Vagina (tissue), 2 donors: ENCODE measurements around the gene TTC8.

Experiments
- CTCF ChIP-seq, 3 experiments: fragments of 450-650 bp in 2 of 3; fragments of 200-600 bp in 1 of 3; sonication (generic) in 1 of 3; IDR thresholded peaks; one replicate each; pipeline ENCODE4 v1.5.1; 2017 to 2019; ENCODE audit warnings: antibody characterized with exemption in 3 of 3, mild to moderate bottlenecking in 2 of 3, moderate library complexity in 2 of 3
- POLR2AphosphoS5 ChIP-seq, 2 donors: sonication (generic); formaldehyde crosslinking; IDR thresholded peaks; one replicate each; pipeline ENCODE4 v1.9.0; 2017; ENCODE audit warnings: antibody characterized with exemption in 2 of 2, mild to moderate bottlenecking in 2 of 2, low read depth in 1 of 2; ENCODE audit not compliant: insufficient read depth in 1 of 2

- no peak for TF ChIP-seq CTCF (IDR thresholded peaks at IDR 0.05)
- TF ChIP-seq POLR2AphosphoS5 (IDR thresholded peaks at IDR 0.05; ENCODE audit: insufficient read depth in 1 of 2, low read depth in 1 of 2): no peak
Measured at GRCh38 chr14:88837495-88837894, 13.0 kb downstream of the TTC8 start.
